Transverse colon (tissue), 4 donors: Measurements from ENCODE around the gene BANP.

Experiments
- POLR2A ChIP-seq: fragments of 450-650 bp; IDR thresholded peaks from one replicate; pipeline ENCODE4 v1.6.1; 2016; ENCODE audit warnings: antibody characterized with exemption, mild to moderate bottlenecking, moderate library complexity
- POLR2AphosphoS5 ChIP-seq, 3 donors: sonication (generic); formaldehyde crosslinking; IDR thresholded peaks; one replicate each; pipeline ENCODE4 v1.6.1; 2016; ENCODE audit warnings: antibody characterized with exemption in 3 of 3
- TF ChIP-seq, protein P1 (sequence below), 5 experiments: fragments of 200-600 bp in 3 of 5; fragments of 450-650 bp in 2 of 5; sonication (generic) in 3 of 5; IDR thresholded peaks; 1 replicate in 2 of 5; 2 replicates in 3 of 5; pipeline ENCODE4 v1.5.1; 2016 to 2017; ENCODE audit warnings: antibody characterized with exemption in 5 of 5, inconsistent platforms in 3 of 5, mild to moderate bottlenecking in 2 of 5, moderate library complexity in 1 of 5

DNA sequence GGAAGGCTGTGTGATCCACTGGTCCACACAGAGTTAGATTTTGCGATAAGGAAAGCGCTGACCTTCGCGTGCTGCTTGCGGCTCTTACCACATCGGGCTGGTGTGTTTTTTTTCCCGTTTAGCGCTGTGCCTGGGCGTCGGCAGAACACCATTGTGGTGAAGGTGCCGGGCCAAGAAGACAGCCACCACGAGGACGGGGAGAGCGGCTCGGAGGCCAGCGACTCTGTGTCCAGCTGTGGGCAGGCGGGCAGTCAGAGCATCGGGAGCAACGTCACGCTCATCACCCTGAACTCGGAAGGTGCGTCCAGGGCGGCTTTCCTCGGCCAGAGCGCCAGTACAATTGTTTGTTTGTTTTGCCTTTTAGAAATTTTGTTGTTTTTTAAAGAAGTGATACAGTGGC is 54.7 kb downstream of the BANP start:
- TF ChIP-seq, protein P1, sequence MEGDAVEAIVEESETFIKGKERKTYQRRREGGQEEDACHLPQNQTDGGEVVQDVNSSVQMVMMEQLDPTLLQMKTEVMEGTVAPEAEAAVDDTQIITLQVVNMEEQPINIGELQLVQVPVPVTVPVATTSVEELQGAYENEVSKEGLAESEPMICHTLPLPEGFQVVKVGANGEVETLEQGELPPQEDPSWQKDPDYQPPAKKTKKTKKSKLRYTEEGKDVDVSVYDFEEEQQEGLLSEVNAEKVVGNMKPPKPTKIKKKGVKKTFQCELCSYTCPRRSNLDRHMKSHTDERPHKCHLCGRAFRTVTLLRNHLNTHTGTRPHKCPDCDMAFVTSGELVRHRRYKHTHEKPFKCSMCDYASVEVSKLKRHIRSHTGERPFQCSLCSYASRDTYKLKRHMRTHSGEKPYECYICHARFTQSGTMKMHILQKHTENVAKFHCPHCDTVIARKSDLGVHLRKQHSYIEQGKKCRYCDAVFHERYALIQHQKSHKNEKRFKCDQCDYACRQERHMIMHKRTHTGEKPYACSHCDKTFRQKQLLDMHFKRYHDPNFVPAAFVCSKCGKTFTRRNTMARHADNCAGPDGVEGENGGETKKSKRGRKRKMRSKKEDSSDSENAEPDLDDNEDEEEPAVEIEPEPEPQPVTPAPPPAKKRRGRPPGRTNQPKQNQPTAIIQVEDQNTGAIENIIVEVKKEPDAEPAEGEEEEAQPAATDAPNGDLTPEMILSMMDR (IDR thresholded peaks at IDR 0.05), result no peak
- TF ChIP-seq POLR2A (no peak), POLR2AphosphoS5 (IDR thresholded peaks at IDR 0.05) (no peak)
